Activated CD4-positive, alpha-beta T cell treated with anti-CD3 and anti-CD28 coated beads, Interleukin-2, amount 50 U/mL, for 16 hours (primary cell): ENCODE results near the gene AGR3.

Source experiments
- DNase-seq: peaks from one replicate; pipeline ENCODE4 v3.0.0-alpha.2; 2020

Gene AGR3

DNA sequence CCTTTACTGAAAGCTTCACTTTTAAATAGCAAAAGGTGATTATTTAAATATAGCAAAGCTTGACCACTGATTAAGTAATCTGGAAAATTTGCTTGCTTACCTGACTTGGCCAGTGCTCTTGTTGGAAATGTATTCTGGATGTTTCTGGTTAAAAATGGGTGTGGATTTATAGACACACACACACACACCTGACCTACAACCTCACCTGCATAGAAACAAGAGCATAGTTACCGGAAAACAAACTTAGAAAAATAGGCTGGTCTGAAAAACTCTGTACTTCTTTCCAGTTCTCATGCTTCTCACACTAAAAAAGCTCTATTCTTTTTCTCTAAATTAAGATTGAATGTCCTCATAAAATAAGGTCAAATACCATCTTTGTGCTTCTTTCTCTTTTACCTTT, at the start of gene AGR3:
TSS of gene AGR3 (minus strand) at position 140 of the 400 bp plus-strand sequence. CDS start 3,365 bp downstream, outside the sequence.
- no peak for DNase-seq

DNA sequence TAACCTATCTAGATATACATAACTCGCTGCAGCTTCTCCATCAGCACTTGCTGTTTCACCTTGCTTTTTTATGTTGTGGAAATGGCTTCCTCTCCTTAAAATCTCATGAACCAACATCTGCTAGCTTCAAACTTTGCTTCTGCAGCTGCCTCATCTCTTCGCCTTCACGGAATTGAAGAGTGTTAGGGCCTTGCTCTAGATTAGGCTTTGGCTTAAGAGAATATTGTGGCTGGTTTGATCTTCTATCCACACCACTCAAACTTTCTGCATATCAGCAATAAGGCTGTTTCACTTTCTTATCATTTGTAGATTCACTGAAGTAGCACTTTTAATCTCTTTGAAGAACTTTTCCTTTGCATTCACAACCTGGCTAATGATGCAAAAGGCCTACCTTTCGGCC, 49.2 kb upstream of the AGR3 start:
- no peak for DNase-seq

DNA sequence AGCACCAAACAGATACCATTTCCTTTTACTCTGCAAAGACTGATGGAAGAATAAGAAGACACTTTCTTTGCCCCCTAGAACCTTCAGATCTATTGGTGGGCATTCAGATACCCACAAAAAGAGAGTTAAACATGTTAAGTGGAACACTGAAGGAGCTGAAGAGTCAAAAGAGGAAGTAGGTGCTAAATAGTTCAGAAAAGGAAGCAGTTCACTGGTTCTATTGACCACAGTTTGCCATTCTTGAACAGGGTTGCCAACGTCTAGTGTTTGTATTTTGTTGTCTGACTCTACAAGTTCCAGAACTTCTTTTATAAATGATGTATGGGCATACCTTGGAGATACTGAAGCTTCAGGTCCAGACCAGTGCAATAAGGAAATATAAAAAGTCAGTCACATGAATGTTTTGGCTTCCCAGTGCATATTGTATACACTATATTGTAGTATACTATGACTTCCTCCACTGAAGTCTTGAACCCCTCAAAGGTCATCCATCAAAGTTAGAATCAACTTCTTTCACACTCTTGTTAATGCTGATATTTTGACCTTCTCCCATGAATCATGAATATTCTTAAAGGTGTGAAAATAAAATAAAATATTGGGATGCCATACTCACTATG, 47.5 kb upstream of the AGR3 start:
- no peak for DNase-seq

DNA sequence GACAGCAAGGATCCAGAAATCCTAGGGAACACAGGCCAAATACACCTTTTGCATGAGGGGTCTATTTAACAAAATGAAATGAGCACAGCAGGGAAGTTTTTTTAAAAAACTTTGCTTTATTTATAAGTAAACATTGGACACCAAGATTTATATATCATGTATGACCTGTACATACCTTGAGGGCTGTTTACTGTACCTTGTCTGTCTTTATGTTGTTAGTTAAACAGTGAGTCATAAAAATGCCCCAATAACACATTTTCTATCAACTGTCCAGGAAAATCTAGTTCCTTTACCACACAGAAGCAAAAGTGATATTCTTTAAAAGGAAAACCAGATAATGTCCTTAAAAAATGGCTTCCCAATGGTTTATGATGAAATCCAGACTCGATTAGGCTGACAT, 45.1 kb upstream of the AGR3 start:
- no peak for DNase-seq

DNA sequence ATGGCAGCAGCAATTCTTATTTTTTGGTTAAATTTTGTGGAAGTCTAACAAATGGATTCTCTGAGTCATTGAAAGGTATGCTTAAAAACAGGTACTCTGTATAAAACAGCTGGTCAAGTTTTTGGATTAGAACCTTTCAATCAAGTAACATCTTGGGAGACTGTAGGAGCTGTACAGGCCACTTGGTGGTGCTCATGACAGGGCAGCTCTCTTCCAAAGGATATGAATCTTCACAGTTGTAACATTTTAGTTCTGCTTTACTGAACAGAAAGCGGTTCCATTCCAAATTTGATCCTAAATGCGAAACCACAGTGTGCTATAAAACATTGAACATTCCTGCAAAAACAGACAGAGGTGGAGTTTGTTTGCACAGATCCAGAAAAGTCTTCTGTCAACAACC, 44.5 kb upstream of the AGR3 start:
- peak; percentile 34 for DNase-seq

DNA sequence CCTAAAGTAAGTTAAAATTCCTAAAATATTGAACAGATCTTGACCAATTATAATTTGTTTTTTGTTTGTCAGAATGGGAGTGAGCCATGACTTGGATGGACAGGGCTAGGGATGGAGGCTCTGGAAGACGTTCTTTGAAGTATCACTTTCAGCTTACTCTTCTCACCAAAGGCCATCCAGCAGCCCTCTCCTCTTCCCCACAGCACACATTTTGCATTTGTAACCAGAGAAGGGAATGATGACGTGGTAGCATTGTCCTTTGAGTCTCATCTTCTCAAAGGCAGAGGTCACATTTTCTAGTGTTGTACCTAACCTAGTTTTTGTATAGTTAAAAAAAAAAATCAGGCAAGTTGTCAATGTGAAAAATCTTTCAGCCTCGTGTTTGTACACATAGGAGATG, 43.8 kb upstream of the AGR3 start:
- DNase-seq, result no peak

DNA sequence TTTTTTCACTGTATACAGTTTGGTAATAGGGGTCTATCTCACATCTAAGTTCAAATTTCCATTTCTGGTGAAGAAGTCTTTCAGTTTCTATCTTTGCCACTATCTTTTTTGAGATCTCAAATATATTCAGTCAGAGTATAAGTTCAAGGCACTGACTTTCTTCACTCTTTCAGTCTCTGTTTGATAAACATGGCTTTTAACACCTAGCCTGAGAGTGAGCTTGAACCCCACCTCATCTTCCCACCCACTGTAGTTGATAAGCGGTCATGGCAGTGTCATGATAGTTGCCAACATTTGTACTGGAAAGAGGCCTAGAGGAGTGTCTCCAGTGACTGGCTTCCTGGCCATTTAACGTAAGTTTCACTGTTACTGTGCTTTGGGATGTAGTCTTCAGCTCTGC, 41.2 kb upstream of the AGR3 start:
- peak; percentile 25 for DNase-seq

DNA sequence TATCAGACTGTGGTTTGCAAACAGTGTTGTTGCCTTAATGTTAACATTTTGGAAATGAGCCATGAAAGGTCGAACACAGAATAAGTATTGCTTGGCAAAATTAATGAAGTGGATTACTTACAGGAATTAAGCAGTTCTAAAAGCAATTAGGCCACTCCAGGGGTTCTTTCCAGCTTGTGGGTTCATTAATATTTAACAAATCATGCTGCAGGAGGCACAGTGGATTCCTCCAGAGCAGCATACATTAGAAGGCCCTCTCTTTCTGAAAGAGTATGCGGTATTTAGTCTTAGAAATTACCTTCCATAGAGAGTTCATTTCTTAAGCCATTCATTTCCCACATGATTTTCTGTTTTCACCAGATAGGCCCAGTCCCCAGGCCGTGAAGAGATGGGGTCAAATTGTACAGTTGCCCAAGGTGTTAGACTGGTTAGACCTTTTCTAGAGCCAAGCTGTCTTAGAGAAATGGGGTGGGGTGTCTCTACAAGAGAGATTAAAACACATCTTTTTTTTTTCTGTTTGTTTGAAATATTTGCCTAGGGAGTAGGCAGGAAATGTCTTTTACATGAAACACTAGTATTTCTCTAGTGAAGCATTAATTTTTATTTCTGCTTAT, 40.0 kb upstream of the AGR3 start:
- no peak for DNase-seq

DNA sequence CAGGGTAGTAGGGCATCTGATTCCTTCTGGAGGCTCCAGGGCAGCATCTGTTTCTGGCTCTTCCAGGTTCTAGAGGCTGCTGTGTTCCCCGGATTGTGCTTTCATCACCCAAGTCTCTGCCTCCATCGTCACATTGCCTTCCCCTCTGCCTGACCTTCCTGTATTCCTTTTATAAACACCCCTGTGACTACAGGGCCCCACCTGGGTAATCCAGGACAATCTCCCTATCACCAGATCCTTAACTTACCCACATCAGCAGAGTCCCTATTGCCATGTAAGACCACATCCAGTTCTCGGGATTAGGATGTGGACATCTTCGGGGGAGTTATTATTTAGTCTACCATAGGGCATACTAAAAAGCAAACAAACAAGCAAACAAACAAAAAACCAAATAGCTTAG, 39.4 kb upstream of the AGR3 start:
- DNase-seq, result no peak

DNA sequence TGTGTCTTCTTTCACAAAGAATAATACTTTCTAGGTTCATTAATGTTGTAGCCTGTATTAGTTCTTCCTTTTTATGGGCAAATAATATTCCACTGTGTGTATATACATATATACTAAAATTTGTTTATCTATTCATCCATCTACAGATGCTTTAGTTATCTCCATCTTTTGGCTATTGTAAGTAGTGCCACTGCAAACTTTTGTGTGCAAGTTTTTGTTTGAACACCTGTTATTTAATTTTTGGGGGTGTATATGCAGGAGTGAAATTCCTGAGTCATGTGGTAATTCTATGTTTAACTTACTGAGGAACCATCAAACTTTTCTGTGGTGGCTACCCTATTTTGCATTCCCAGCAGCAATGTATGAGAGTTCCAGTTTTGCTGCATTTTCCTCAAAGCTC, 37.7 kb upstream of the AGR3 start:
- DNase-seq, result no peak

DNA sequence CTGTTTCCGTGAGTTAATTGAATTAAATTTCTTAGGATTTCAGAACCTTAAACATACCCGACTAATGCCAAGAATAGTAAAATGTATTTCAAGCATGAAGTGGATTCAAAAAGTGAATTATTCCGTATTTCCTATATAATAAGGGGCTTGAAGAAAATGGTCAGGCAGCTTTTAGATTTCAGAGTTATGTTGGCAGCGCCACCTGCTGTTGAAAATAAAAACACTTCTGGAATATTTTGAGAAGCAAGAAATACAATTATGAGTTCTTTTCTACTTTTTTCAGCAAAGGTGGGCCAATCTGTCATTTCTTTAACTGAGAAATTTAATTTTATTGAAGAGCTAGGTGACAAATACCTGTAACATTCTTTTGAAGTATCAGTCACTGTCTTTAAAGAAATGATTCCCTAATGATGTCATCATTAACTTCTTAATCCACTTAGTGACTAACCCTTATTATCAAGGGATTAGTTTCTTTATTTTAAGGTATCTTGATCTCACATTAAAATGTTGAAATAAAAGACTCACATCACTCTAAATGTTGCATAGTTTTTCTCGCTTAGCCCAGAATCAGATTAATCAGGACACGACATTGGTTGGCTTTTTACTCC, 36.6 kb upstream of the AGR3 start:
- DNase-seq, result no peak

DNA sequence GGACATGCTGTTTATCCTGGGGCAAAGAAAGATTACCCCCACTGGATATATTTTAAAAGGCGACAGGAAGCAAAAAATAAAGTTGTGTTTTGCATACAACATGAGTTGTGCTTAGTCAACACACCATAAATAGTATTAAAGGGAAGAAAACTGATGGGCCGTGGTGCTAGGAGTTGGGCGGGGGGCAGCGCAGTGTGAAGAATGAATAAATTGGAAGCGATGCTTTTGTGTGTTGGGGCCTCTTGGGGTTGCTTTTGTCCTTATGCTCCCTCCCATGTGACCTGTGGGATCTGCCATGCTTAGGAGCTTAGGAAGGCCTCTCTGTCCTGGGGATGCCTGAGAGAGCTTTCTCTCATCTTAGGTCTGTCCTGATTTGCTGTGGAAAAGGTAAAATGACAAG, 35.0 kb upstream of the AGR3 start:
- no peak for DNase-seq

DNA sequence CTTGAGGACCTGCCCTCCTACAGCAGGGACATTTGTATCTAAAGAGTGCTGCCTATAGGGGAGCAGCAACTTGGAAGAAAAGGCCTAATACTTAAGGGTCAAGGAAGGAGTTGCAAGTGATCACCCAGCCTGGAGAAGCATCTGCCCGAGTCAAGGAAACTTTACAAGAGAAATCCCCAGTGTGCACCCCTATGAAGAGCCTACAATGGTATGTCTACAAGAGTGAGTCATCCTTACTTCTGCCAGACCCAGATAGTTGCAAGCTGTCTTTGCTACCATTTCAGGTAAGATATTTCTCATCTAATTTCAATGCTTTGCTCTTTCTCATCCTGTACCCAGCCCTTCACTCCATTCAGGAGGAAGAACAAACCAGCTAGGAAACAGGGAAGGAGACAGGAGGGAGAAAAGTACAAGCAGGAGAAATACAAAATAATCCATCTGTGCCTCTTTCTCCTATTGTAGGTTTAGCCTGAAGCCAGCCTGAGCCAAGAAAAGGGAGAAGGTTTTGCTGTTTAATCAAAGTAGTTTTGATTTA, 34.4 kb upstream of the AGR3 start:
- no peak for DNase-seq

DNA sequence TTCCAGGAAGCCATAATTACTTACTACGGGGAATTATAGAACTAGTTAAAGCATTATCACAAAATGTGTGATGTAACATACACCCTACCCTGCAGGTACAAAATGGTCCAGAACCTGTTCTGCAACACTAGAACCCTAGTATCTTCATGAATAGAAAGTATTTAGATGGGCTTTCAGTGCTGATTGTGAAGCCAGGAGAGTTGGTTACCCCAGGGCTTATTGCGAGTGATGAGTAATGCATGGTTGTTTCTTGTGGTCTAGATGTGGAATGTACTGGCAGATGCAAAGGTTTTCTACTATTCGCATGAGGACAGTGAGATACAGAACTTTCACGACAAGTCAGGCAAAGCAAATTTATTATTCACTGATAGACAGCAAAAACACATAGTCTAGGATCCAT, 33.6 kb upstream of the AGR3 start:
- DNase-seq, result no peak

DNA sequence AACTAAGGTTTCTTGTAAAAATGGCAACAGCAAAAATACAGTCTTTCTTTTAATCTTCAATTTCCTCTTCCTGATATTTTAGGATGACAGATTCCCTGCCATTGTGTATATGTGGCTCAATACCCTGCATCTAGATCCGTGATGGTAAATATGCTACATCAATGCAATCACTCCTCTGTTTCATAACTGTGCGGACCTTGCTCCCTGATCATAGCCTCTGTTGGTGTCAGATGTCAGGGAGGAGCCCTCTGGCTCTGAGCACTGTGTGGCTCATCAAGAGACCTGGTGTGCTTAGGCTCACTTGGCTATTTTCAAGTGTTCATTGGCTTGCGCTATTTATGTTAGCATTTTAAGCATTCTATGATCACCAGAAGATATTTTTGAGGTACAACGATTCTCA, 33.0 kb upstream of the AGR3 start:
- DNase-seq, result no peak

DNA sequence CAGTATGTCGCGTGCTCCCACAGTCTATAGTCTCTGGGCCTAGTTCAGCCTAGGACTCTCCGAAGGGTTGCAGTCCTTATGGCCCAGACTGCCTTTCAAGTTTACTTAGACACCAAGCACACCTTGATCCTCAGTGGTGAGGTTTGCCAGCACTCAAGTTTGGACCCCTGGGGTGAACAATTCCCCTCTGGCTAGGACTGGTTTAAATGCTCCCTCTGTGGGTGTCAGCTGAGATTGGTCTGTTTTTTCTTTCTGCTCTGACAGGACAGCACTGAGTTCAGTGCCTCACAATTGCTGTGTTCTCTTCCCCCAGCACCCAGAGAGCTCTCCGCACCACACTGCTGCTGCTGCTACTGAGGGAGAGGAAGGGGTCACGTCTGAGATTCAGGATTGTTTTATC, 31.9 kb upstream of the AGR3 start:
- DNase-seq, result no peak

DNA sequence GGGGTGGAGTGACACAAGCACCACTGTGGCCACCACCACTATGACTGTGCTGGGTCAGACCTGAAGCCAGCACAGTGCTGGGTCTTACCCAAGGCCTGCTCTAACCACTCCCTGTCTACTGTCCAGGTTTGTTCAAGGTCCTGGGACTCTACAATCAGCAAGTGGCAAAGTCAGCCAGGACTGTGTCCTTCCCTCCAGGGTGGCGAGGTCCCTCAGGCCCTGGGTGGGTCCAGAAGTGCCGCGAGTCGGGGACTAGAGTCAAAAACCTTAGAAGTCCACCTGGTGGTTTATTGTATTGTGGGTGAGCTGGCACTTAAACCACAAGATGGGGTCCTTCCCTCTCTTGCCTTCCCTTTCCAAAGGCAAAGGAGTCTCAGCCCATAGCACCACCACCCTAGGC, 30.8 kb upstream of the AGR3 start:
- DNase-seq, result no peak

DNA sequence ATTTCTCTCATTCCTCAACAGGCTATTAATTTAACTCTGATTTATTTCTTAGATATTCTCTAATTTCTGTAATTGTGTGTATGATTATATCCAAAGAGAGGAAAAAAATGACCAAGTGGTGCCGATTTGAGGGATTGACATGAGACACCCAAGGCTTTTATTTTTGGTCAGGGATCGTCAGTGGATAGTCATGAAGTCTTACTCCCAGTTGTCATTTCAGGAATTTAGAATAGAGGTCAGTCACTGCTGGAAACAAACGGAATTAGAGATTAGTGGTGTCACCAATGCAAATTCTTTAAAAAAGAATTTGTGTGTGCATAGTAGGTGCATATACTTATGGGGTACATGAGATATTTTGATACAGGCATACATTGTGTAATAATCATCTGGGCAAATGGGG, 26.8 kb upstream of the AGR3 start:
- no peak for DNase-seq

DNA sequence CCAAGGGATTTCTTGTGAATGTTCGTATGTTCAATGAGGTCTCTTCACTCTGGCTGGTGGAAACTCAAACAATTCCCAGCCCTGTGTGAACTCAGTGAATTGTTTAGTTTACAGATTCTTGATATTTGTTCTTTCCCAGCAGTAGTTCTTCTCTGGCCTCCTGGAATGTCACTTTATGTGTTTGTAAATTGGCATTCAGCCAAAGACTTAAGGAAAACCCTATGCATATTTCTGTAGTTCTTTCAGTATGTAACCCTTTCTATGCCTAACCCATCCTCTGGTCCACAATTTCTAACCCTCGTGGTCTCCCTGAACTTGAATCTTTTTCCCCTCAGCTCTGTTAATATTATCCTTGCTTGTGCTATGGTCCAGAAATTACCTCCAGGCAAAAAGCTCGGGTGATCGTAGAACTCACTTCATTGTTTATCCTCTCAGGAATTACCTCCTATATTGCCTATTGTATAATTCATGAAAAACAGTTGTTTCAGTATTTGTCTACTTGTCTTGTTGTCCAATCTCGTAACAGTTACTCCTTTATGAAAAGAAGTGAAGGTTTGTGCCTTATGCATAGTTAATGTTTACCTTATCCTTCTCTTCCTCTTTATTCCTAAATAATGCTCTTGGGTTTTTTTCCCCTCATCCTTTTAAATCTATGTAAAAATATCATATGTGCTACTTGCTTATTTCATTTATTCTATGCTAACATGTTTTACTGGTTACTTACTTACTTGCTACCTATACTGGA, 23.7 kb upstream of the AGR3 start:
- DNase-seq, result no peak

DNA sequence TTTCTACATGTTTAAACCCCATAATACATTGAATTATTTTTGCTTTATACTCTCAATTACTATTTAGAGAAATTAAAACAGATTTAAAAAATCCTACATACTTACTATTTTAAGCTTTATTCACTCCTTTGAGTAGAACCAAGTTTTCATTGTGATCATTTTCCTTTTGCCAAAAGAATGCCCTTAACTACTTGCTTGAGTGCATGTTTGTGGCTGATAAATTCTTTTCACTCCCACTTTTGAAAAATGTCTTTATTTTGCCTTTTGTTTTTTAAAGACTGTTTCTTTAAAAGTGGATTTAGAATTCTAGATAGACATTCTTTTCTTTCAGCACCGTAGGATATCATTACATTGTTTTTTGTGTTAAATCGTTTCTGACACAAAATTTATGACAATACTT, 22.3 kb upstream of the AGR3 start:
- DNase-seq, result no peak

DNA sequence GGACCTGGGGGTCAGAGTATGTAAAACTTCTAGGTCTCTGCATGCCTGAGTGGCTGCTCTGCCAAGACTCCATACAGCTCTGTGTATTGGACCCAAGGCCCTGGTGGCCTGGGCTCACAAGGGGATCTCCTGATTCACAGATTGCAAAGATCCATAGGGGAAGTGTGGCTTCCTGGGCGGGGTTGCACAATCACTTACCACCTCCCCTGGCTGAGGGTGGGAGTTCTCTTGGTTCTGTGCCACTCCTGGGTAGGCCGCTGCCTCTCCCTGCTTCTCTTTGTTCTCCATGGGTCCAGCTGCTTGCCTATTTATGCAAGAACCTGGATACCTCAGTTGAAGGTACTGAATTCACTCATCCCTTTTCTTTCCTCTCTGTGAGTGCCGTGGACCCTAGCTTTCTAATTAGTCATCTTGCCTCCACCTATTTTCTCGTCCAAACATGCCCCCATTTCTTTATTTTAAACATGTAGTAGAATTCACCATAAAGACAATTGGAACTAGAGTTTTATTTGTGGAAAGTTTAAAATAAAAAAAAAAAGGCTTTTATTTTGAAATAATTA, 18.5 kb upstream of the AGR3 start:
- DNase-seq, result no peak

DNA sequence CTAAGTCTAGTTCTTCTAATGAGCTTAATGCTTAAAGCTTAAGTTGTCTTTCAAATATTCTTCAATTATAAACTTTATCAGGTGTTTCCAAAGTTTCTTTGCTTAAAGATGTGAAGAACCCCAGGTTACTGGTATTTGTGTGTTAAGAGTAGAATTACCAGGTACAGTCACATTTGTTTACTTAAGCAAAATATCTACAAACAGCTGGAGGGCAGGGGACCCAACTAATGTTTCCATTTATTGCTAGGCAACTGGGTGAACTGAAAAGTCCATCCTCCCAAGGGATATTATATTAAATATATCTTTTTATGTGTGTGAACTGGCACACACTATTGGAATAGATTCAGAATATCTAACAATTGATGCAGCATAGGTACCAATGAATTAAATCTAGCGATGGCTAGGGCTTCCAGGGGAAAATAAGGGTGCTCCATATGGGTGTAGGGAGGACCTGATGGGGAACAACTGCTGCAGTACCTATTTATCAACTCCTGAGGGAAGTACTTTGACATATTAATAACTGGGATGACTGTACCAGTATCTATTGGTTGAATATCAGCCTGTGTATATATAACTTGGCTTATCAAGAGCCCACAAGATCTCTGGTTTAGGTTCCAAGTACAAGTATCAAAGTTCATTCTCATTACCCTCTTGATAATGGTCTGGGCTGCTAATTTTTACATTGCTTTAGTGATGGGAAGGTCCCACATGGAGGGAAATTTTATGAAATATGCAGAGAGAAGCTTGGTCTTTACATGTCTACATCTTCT, 10.3 kb upstream of the AGR3 start:
- no peak for DNase-seq

DNA sequence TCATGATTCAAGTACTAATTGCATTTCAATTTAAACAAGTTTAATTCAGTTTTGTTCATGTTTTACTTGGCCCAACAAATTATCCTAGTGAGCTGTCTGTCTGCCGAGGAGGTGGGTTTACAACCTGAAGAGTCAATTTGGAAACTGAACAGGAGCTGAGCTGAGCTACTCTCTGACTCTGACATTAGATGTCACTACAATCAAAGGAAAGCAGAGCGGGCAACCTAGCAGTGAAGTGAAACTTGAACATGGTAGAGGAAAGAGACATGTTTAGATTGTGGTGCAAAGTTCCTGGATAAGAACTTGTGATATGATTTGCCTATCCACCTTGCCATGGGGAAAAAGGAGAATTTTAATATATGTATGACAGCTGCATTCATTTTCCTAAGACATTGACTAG, 9.6 kb upstream of the AGR3 start:
- peak; percentile 61 for DNase-seq
